IPS-NIHi7 (cell line): ENCODE results near the gene FGFRL1.

Experiments used
- DNase-seq: peaks from one replicate; pipeline ENCODE4 v3.0.0; 2012; ENCODE audit warnings: mixed read lengths; ENCODE audit errors: extremely low spot score

The FGFRL1 gene, protein sequence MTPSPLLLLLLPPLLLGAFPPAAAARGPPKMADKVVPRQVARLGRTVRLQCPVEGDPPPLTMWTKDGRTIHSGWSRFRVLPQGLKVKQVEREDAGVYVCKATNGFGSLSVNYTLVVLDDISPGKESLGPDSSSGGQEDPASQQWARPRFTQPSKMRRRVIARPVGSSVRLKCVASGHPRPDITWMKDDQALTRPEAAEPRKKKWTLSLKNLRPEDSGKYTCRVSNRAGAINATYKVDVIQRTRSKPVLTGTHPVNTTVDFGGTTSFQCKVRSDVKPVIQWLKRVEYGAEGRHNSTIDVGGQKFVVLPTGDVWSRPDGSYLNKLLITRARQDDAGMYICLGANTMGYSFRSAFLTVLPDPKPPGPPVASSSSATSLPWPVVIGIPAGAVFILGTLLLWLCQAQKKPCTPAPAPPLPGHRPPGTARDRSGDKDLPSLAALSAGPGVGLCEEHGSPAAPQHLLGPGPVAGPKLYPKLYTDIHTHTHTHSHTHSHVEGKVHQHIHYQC

DNA sequence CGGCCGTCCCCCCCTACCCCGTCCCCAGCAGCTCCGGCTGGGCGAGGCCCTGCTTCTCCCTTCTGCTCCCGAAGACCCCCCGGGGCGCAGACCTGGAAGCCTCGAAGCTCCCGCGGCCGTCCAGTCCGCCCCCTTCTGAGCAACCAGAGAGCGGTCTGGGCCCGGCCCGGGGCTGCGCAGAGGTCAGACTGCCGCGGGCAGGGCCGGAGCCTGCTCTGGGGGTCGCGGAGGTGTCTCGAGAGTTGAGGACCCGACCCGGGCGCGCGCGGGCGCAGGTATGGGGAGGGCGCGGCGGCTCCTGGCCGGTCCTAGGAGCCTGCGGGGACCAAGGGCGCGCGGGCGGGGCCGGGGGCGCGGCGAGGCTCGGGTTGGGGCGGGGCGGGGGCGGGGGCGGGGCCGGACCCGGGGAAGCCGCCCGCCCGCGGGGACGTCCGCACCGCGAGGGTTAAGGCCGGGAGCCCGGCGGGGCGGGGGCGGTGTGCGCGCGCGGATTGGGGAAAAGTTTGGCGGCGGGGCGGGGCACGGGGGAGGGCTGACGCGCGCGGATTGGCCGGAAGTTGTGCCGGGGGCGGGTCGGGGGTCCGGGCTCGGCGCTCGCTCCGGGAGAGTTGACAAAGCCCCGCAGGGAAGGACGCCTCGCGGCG, at the start of gene FGFRL1:
TSS of gene FGFRL1 (plus strand) at position 605 of the 644 bp plus-strand sequence. CDS start 860 bp downstream, outside the sequence.
- DNase-seq = peak; percentile 88

DNA sequence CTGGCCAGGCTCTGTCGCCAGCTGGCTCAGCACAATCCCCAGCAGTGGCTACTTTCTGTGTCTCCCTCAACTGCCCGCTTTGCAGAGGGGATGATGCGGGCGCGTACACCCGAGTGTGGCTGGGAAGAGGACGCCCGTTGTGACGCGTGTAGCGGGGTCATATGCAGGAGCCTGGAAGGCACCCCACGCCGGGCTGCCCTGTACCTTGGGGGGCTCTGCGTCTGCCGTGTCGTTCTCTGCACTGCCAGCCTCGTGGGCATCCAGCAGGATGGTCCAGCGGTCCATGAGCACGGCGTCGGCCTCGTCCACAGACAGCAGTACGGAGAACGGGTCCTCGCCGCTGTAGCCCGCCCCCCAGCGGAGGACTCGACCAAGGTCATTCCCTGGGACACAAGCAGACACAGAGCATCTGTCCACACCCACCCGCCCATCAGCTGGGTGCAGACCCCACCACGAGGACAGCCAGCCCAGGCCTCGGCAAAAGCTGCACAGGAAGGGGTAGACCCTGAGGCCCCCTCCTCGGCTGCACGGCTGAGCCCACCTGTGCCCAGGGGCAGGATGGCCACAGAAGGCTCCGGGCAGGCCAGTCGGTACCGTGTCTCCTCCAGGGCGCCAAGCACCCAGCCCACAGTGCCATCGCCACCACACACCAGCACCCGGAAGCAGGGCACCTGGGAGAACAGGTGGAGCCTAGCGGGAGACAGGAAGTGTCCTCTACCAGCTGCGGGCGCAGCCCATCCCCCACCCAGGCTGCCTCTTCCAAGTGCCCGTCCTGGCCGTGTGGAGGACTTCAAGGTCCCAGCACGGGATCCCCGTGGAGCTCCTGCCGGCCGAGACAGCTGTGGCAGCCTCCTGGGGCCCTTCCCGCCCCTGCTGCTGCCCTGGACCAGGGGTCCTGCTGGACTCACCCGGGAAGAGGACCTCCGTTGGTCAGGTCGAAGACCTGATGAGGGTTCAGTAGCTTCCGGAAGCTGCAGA, 48.9 kb upstream of the FGFRL1 start:
- DNase-seq = no peak

DNA sequence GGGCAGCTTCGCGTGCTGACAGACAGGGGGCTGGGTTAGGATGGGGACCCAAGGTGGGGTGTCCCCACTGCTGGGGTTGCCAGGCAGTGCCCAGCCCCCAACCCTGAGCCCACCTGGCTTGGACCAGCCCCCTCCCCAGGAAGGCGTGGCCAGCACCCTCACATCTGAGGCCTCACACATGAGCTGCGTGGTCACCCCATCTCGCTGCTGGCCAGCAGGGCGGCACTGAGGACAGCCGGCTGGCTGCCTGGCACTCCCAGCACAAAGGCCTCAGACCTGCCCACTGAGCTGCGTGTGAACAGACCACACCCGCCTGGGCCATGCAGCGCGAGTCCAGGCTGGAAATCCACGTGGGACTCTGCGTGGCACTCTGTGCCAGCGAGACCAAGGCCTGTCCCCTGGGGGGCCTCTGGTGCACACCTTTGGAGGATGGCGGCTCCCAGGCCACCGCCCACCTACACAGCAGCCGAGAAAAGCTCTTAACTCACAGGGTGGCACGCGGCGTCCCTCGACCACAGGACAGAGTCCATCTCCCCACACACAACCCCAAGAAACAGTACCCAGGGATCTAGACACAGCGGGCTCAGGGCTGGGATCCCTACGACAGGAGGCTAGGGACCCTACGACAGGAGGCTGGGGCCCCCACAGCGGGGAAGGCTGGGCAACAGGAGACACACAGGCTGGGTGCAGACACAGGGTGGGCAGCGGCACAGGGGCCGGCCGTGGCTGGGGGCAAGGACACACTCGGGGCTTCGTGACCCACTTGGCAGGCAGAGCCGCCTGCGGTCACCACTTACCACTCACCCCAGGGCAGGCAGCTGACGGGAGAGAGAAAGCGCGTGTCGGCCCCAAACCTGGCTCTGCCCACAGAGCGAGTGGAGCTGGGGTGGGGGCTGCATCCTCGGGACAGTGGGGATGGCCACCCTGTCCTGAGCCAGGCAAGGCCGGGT, 47.9 kb upstream of the FGFRL1 start:
- no peak for DNase-seq

DNA sequence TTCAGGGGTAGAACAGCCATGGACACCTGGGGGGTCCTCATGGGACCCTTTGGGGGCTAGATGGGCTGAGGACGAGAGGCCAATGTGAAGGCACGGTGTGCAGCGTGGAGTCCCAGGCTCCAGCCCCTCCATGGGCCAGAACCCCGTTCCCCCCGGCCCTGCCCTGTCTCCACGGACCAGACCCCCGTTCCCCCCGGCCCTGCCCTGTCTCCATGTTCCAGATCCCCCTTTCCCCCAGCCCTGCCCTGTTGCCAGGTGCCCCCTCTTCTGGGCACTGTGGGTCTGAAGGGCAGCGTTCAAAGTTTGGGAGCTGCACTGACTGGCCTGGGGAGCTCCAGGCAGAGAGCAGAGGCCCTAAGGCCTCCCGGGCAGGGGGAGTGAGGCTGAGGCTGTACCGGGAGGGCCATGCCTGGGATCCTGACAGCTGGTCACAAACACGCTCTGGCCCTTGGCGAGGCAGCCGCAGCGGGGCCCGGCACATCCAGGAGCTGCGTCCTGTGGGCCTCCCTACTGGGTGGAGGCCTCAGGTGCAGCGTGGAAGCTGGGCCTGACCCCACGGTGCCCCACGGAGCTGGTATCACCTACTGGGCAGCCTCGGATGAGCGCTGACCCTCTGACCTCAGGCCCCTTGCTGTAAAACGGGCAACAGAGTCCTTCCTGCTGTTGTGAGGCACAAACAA, 46.9 kb upstream of the FGFRL1 start:
- no peak for DNase-seq

DNA sequence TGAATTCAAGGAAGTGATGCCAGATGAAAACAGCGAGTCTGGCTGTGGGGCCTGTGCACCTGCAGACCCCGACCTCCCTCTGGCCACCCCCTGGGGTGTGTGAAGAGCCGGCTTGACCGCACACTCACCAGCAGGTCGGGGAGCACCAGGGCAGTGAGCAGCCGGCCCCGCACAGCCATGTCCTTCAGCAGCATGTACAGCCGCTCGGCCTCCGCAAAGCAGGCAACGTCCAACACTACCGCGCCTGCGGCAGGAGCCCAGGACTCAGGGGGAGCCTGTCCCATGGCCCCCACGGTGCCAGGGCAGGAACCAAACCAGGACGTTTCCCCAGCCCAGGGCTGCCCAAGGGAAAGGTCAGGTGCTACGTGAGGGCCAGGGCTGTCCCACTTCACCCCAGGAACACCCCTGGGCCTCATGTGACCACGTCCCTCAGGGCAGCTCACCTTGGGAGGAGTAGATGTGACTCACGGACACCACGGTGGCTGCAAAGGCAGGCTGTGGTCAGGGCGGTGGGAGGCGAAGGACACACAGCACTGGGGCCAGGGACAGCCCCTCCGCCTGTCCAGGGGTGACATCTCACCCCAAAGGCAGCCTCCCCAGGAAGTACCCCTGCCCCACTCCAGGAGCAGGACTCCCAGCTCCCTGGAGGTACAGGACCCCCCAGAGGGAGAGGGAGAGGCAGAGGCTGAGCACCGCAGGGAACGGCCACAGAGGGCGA, 46.2 kb upstream of the FGFRL1 start:
- DNase-seq = no peak

DNA sequence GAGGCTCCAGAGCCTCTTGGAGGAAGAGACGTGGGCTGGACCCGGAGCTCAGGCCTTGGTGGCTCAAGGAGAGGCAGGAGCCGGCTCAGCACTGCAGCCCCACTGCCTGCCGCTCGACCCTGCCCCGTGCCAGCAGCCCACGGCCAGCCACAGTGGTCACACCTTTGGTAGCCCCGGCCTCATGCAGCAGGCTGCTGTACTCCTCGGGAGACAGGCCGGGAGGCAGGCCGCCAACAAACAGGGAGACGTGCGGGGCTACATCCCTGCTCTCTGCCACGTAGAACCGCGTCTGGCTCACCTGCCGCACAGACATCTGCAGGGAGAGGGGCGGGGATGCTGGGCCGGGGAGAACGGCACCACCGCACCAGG, 45.7 kb upstream of the FGFRL1 start:
- DNase-seq = no peak

DNA sequence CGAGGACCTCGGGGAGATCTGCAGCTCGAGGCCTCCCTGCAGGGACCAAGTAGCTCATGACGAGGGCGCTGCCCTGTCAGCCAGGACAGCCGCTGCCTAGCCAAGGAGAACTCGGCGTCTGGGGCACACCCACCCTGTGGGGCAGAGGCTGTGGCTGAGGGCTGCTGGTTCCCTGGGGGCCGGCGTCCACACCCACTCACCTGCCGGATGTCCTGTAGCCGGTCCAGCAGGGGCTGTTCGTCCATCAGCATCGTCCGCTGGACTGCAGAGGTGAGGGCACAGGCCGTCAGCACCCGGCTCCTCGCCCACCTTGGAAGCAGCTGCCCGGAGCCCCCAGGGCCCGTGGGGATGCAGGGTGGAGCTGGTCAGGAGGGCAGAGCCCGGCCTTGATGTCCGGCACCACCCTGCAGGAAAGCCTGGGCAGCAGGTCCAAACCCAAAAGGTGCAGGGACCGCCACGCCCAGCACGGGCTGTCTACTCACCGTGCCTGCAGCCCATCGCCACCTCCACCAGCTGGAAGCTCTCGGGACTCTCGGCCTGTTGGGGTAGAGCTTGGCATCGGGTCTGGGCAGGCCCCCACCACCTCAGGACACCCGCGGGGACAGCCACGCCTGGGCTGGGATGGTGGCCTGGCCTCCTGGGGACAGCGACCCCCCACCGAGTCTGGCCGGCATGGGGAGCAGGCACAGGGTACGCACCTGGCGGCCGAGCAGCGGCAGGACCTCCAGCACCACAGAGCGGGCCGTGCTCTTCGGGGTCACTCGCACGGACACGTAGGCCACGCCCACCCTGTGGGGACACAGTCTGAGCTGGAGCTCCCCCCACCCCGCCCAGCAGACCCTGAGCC, 44.9 kb upstream of the FGFRL1 start:
- DNase-seq = no peak

DNA sequence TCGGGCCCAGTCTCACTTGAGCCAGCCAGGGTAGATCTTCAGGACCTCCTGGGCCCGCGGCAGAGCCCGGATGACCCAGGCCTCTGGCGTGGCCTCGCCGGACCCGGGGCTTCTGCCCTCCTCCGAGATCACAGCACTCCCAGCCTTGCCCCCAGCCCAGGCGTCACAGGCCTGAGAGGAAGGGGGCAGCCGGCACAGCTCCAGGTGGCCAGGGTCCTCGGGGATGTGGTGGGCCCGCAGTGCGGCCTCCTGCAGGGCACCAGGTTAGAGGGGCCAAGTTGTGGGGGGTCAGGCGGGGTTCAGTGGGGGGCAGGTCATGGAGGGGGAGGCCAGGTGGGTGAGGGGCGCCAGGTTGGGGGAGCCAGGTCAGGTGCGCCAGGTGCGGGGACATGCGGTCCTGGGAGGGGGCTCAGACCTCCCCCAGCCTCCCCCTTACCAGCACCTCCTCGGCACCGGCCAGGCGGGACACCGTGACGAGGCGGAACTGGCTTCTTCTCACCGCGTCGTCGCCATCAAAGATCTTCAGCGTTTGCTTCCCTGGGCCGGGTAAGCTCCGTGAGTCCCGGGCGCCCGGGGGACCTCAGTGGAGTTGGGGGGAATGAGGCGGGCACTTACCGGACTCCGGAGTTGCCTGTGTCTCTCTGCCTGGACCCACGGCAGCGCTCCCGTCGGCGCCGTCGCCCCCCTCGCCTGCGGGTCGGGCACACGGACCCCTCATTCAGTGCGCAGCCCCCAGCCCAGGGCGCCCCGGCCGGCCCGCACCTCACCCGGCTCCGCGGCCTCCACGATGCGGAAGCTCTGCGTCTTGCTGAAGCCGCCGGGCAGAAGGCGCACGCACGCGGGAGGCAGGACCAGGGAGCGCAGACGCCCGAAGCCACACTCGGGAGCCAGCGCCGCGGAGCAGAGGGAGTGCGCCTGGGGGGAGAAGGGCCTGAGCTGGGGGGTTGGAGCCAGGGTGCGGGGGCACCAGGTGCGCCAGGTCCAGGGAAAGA, 44.0 kb upstream of the FGFRL1 start:
- no peak for DNase-seq

DNA sequence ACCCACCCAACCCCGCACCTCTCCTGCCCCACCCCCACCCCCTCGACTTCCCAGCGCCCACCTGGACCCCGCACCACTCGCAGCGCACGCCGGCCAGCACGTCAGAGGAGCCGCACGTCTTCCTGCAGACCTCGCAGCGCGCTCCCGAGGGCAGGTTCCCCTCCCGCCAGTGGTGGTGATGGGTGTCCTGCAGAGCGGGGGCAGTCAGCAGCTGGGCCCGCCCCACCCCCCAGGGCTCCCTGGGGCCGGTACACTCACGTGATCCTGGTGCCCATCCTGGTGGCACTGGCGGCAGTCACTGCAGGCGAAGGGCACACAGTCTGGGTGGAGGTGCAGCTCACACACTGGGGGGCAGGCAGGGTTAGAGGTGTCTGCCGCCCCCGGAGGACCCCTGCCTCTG, 43.2 kb upstream of the FGFRL1 start:
- DNase-seq = no peak

DNA sequence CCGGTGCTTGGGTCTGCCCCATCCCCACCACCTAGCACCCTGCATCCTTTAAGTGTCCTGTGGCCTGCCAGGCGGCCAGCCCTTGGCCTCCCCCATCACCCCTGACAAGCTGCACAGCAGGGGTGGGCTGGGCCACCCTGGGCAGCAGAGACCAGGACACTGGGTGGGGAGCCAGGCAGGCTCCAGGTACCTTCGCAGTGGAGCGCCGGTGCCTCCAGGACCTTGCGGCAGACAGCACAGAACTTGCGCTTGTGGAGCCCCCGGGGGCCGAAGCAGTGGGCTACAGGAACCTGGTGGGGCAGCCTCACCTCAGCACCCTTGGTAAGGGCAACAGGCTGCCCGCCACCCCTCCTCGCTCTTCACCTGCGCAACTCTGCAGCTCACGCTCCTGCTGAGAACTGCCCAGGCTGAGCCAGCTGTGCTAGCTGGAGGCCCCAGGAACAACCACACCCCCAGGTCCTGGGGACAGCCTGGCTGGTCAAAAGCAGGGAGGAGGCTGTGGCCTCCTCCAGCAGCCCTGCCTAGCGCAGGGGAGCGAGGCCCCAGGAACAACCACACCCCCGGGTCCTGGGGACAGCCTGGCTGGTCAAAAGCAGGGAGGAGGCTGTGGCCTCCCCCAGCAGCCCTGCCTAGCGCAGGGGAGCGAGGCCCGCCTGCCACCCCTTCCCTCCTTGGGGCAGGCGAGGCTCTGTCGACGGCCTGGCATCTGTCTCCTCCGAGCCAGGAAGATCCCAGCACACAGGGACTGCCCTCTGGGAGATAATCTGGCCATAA, 42.6 kb upstream of the FGFRL1 start:
- no peak for DNase-seq

DNA sequence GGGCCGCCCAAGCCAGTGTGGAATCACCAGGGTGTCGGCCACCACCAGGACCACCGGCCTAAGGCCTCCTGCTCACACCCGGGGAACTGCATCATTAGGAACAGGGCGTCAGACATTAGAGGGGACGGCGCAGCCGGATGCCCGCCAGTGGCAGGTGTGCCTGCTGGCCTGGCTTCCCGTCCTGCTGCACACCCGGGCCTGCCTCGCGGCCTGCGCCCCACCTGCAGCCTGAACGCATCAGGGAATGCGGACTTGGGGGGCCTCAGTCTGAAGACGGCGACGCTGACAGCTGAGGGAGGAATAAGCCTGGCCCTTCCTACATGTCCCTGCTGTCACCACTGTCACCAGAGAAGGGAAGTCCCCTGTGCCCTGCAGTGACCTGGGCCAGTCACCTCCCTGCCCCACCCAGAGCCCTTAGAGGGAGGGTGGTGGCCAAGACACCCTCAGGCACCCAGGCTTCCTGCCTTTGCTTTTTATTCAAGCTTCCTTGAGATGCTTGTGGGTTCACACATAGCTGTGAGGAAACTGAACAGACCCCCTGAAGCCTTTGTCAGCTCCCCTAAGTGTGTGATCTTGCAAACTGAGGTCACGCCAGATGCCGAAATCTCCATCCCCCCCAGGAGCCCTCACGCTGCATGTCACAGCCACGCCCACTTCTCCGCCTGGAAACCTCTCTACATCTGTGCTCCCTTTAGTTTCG, 41.2 kb upstream of the FGFRL1 start:
- no peak for DNase-seq

DNA sequence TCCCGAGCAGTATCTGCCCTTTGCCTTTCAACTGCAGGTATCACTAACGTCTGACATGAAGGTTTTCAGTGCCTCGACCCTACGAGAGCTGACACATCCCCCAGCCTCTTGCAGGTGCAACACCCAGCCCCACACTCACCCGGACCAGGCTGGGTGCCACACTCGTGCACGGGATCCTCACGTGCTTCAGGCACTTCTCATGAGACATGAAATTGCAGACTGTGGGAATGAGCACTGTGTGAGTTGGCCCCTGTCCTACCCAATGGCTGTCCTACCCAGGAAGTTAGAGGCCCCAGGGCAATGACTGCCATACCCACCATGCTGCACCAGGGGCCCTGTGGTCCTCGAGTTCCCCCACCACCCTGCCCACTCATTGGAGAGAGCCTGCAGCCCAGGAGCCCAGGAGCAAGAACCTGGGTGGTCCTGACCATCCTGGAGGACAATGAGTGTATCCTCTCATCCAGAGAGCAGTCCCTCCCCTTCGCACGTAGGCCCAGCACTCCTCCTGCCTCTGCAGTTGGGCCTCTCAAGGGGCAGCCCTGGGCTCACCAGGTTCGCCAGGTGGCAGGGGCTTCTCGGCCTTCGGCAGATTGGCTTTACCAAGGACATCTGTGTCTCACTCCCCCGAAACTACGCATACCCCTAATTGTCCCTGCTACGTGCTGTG, 40.4 kb upstream of the FGFRL1 start:
- no peak for DNase-seq

DNA sequence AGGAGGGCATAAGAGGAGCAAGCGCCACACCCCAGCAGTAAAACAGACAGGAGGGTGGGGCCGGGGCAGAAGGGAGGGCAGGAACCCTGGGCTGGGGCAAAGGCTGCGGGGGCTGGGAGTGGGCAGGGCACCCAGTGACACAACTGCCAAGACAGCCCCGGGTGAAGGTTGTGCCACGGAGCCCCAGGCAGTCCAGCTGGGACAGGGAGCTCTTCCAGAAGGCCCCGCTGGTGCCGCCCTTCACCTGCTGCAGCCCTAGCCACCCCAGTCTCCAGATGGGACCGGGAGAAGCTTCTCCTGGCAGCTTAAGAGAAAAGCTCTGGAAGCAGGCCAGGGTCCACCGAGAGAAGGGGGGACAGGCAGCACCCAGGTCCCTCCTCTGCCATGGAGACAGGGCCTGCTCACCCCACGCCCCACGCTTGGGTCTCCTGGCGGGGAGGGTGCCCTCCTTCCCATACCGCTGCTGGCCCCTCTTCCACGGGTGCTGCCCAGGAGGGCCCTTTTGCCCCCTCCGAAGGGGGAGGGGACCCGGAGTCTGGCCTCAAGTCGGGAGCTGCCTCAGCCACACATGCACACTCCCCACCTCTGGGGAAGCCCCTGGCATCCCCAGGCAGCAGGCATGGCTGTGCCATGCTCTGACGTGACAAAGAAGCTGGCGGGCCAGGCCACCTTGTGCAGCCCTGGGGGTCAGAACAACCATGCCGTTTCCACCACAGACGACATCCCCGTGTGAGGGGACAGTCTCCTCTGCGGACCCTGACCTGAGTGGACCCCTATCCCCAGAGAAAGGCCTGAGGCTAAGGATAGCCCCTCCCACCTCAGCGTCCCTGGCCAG, 39.5 kb upstream of the FGFRL1 start:
- DNase-seq = no peak

DNA sequence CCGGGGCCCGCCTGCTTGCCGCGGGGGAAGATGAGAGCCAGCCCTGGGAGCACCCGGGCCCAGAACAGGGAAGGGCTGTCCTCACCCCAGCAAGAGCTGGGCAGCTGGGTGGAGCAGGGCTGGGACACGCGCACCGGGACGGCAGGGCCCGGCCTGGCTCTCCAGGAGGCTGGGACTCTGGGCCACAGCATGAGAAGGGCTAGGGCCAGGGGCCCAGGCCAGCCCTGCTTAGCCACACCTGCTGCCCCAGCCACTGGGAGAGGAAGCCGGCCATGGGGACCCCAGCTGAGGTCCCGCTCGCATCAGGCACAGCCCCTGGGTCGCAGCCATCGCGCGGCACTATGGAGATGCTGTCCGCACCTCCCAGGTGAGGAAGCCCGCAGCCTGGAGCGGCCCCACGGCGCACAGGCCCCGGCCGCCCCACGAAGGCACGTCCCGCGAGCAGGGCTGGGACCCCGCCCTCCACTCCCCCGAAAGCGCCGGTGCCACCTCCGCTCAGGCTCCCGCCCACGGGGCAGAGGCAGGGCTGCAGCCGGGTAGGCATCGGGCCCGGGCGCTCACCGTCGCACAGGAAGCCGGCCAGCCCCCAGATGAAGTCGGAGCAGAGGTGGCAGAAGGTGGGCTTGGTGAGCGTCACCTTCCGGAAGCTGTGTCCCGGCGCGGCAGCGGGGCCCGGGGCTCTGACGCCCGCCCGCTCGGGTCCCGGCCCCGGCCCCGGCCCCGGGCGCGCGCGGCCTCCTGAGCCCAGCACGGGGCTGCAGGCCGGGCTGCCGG, 38.6 kb upstream of the FGFRL1 start:
- peak; percentile 36 for DNase-seq
